Measurements from ENCODE around the gene GOSR2. TPM values are rescaled to one million over a fixed set of nuclear protein-coding genes. Genes with fewer than 3 reads are reported as not detected.

The GOSR2 gene
- total and polyA plus RNA-seq, 9 of the 15 experiments (the other 6 are each of a cell fraction or from before 2014, with no cell fraction given) = 32.7 to 96.3 (median 48.9) TPM

- no peak for TF ChIP-seq HMGXB4 (CRISPR knock-in tag; IDR thresholded peaks at IDR 0.05)
- no peak for TF ChIP-seq ZNF212 (CRISPR knock-in tag; IDR thresholded peaks at IDR 0.05)
Measured at GRCh38 chr17:46878055-46878454, 44.9 kb upstream of the GOSR2 start (continued).

GRCh38 chr17:46879101-46879500 lies 43.9 kb upstream of the GOSR2 start:
- TF ChIP-seq ZBTB1 (CRISPR knock-in tag; IDR thresholded peaks at IDR 0.05; ENCODE audit: borderline replicate concordance, low read depth) (no peak), STAG1 (CRISPR knock-in tag; IDR thresholded peaks at IDR 0.05; ENCODE audit: borderline replicate concordance) (no peak), SMAD4 (CRISPR knock-in tag; conservative IDR thresholded peaks at IDR 0.05) (no peak), ZNF639 (CRISPR knock-in tag; conservative IDR thresholded peaks at IDR 0.05 in 1 of 2, IDR thresholded peaks at IDR 0.05 in 1 of 2) (no peak), ZNF121 (CRISPR knock-in tag; conservative IDR thresholded peaks at IDR 0.05) (no peak), ZNF551 (CRISPR knock-in tag; IDR thresholded peaks at IDR 0.05) (no peak), RBM15 (IDR thresholded peaks at IDR 0.05; ENCODE audit: insufficient read depth, low read length) (no peak), SREBF1 (IDR thresholded peaks at IDR 0.05; ENCODE audit: borderline replicate concordance, low read depth, low read length) (no peak), PHB2 (IDR thresholded peaks at IDR 0.05; ENCODE audit: low read depth) (no peak), HCFC1 (IDR thresholded peaks at IDR 0.05; ENCODE audit: low read depth, low read length) (no peak)
- POLR2A ChIA-PET = no interaction called here
- Histone ChIP-seq H3K79me2 (ENCODE audit: control insufficient read depth, insufficient read depth, low read length) (no peaks in the 10 kb centered on the region), H3K9me3 (replicated peaks; ENCODE audit: control insufficient read depth, insufficient read depth, low read depth, low read length) (no peaks in the 10 kb centered on the region), H4K20me1 (replicated peaks; ENCODE audit: control insufficient read depth, insufficient read depth, low read length) (no peaks in the 10 kb centered on the region), H3K4me3 (no peak overlapping the region), H2AFZ (ENCODE audit: low read depth, low read length) (no peak overlapping the region), H3K27ac (ENCODE audit: extremely low read depth, low read depth, low read length) (no peak overlapping the region), H3K9ac (ENCODE audit: insufficient read depth in 1 of 2, low read depth in 2 of 2, low read length in 2 of 2) (no peak overlapping the region), H3K9me1 (ENCODE audit: control insufficient read depth, insufficient read depth, low read length) (no peaks in the 10 kb centered on the region), H3K36me3 (ENCODE audit: control insufficient read depth, insufficient read depth, low read length) (no peaks in the 10 kb centered on the region), H3K4me2 (ENCODE audit: insufficient read depth, low read length) (no peak overlapping the region), H3K4me1 (replicated peaks in 1 of 2; ENCODE audit: control insufficient read depth in 2 of 2, insufficient read depth in 2 of 2, low read length in 2 of 2) (peaks cover 0 to 15% of the 10 kb centered on the region in 2 experiments; a peak in 2 of 5 replicates), H3K27me3 (ENCODE audit: control insufficient read depth in 2 of 2, insufficient read depth in 2 of 2, low read length in 2 of 2) (peaks cover 12 to 36% of the 10 kb centered on the region in 2 experiments; a peak in 4 of 5 replicates)
- CTCF ChIA-PET (ENCODE audit: low intra/inter-chr PET ratio) = no interaction called here
- BruUV-seq (replicated peaks) = no TSS peak
- ATAC-seq (no peak), FAIRE-seq (no peak), DNase-seq (ENCODE audit: extremely low read depth in 1 of 4, low spot score in 3 of 4) (no peak)
- 5% methylated on average over 7 of the region's 7 CpGs for WGBS (ENCODE audit: insufficient coverage, low coverage, missing lambda C conversion rate)
- in situ Hi-C loops (cut with MboI) = no loop called here
- intact Hi-C loops (cut with micrococcal nuclease) = no loop called here
